Parathyroid adenoma (tissue), 2 donors: ENCODE measurements around the gene AFAP1L2.

Source experiments
- H2AFZ ChIP-seq: fragments of 300-600 bp; sonication (generic); one replicate; pipeline ENCODE4 v1.7.0; 2017; ENCODE audit warnings: antibody characterized with exemption, mild to moderate bottlenecking
- H3K27ac ChIP-seq: fragments of 300-600 bp; sonication (generic); one replicate; pipeline ENCODE4 v1.7.0; 2017
- H3K27me3 ChIP-seq: fragments of 300-600 bp; sonication (generic); one replicate; pipeline ENCODE4 v1.7.0; 2017; ENCODE audit warnings: low read length; ENCODE audit not compliant: control insufficient read depth, insufficient read depth
- H3K36me3 ChIP-seq: fragments of 300-600 bp; sonication (generic); one replicate; pipeline ENCODE4 v1.7.0; 2017; ENCODE audit warnings: low read length; ENCODE audit not compliant: control insufficient read depth, insufficient read depth
- H3K4me1 ChIP-seq: fragments of 300-600 bp; sonication (generic); one replicate; pipeline ENCODE4 v1.7.0; 2017; ENCODE audit warnings: control low read depth
- H3K4me2 ChIP-seq: fragments of 300-600 bp; sonication (generic); one replicate; pipeline ENCODE4 v1.7.0; 2017; ENCODE audit warnings: low read length
- H3K4me3 ChIP-seq: fragments of 300-600 bp; sonication (generic); one replicate; pipeline ENCODE4 v1.7.0; 2017; ENCODE audit warnings: low read depth, low read length
- H3K79me2 ChIP-seq: fragments of 300-600 bp; sonication (generic); one replicate; pipeline ENCODE4 v1.7.0; 2017; ENCODE audit warnings: control low read depth
- H3K9ac ChIP-seq: fragments of 300-600 bp; sonication (generic); one replicate; pipeline ENCODE4 v1.7.0; 2017; ENCODE audit warnings: mild to moderate bottlenecking
- H3K9me3 ChIP-seq: fragments of 300-600 bp; sonication (generic); one replicate; pipeline ENCODE4 v1.7.0; 2017; ENCODE audit warnings: low read length; ENCODE audit not compliant: control insufficient read depth
- CTCF ChIP-seq: fragments of 300-600 bp; sonication (generic); IDR thresholded peaks from one replicate; pipeline ENCODE4 v1.7.0; 2017; ENCODE audit warnings: antibody characterized with exemption, mild to moderate bottlenecking
- donor health status: primary hyperparathyroidism.

Gene AFAP1L2

GRCh38 chr10:114262496-114262895 lies 141.8 kb downstream of the AFAP1L2 start:
- Histone ChIP-seq H3K4me3 (no peak overlapping the region), H3K27ac (no peak overlapping the region), H3K36me3 (no peaks in the 10 kb centered on the region), H2AFZ (no peak overlapping the region), H3K9me3 (no peaks in the 10 kb centered on the region), H3K27me3 (no peaks in the 10 kb centered on the region), H3K4me1 (peaks cover 6% of the 10 kb centered on the region), H3K4me2 (no peak overlapping the region), H3K79me2 (no peaks in the 10 kb centered on the region), H3K9ac (no peak overlapping the region)
- TF ChIP-seq CTCF = no peak

DNA sequence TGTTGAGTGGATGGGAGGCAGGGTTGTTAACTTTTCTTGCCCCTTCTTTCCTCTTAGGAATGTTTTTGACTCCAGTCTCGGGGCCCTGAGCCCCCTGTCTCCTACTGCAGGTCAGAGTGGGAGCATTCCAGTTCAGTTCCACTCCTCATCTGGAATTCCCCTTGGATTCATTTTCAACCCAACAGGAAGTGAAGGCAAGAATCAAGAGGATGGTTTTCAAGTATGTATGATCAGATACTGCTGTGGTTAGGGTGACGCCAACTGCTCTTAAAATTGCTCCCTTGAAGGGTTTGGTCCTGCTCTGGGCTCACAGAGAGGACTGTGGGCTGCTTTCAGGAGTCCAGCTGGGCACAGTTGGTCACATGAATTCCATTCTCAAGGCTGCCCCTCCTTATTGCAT lies 143.2 kb downstream of the AFAP1L2 start:
- Histone ChIP-seq H3K27ac (no peak overlapping the region), H3K4me3 (no peak overlapping the region), H3K79me2 (no peaks in the 10 kb centered on the region), H3K4me2 (no peak overlapping the region), H3K9me3 (no peaks in the 10 kb centered on the region), H3K36me3 (no peaks in the 10 kb centered on the region), H3K4me1 (no peaks in the 10 kb centered on the region), H3K27me3 (no peaks in the 10 kb centered on the region), H3K9ac (no peak overlapping the region), H2AFZ (no peak overlapping the region)
- TF ChIP-seq CTCF = no peak

- no peak overlapping the region for H3K27ac ChIP-seq
- no peaks in the 10 kb centered on the region for H3K27me3 ChIP-seq
- H3K4me2 ChIP-seq = no peak overlapping the region
- no peak overlapping the region for H2AFZ ChIP-seq
- H3K36me3 ChIP-seq = no peaks in the 10 kb centered on the region
- H3K9ac ChIP-seq = no peak overlapping the region
- H3K4me1 ChIP-seq = peaks cover 2% of the 10 kb centered on the region
- no peak for TF ChIP-seq CTCF
- H3K4me3 ChIP-seq = no peak overlapping the region
- H3K9me3 ChIP-seq = no peaks in the 10 kb centered on the region
- H3K79me2 ChIP-seq = no peaks in the 10 kb centered on the region
Observed at GRCh38 chr10:114260366-114260765, 143.9 kb downstream of the AFAP1L2 start.

DNA sequence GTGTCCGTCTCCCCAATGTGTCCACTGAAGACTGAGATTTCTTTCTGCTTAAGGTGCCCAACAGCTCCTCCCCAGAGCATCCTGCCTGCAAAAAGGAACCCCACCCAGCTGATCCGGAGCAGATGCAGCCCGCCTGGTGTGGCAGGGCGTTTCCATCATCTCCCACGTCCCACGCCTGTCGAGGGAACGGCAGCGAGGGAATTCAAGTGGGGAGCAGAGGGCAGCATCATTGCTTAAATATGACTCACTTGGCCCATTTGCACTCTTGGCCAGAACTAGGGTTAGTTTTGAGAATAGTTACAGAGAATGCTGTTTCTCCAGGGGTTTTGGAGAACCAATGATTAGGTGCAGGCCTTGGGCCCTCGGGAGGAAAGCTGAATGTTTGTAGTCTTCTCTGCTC lies 144.5 kb downstream of the AFAP1L2 start:
- no peak overlapping the region for H3K4me3 ChIP-seq
- H3K4me1 ChIP-seq = peaks cover 8% of the 10 kb centered on the region
- H3K27ac ChIP-seq = no peak overlapping the region
- no peaks in the 10 kb centered on the region for H3K27me3 ChIP-seq
- H3K36me3 ChIP-seq = no peaks in the 10 kb centered on the region
- H3K9me3 ChIP-seq = no peaks in the 10 kb centered on the region
- no peak overlapping the region for H3K4me2 ChIP-seq
- no peaks in the 10 kb centered on the region for H3K79me2 ChIP-seq
- no peak for TF ChIP-seq CTCF
- no peak overlapping the region for H3K9ac ChIP-seq
- H2AFZ ChIP-seq = no peak overlapping the region

DNA sequence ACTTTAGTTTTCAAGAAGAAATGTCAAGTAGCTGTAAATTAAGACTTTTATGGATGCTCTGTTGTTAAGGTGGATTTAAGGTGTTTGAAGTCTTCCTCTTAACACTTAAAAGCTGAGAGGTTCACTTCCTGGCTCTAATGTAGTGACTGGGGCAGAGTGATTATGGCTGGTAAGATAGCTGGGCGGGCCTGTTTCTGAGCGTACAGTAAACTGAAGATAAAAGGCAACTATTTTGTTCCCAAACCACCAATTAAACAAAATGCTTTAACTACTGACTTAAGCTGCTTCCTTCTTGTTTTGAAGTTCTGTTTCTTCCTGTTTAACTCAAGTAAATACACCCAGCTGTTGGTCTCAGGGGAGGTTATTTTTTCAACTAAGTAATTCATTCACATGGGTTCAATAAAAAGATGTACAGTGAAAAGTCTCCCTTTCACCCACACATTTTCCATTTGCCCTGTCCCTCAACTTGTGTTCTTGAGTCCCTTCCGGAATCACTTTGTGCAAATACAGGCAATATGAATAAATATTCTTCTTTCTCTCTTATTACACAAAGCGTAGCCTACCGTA lies 145.9 kb downstream of the AFAP1L2 start:
- Histone ChIP-seq H3K27ac (no peak overlapping the region), H3K4me3 (no peak overlapping the region), H3K79me2 (no peaks in the 10 kb centered on the region), H3K36me3 (no peaks in the 10 kb centered on the region), H3K4me1 (peaks cover 10% of the 10 kb centered on the region), H3K4me2 (no peak overlapping the region), H3K9ac (no peak overlapping the region), H3K27me3 (no peaks in the 10 kb centered on the region), H2AFZ (no peak overlapping the region), H3K9me3 (no peaks in the 10 kb centered on the region)
- no peak for TF ChIP-seq CTCF
